K562 (cell line): ENCODE results near the gene ZNF500.

Experiments used
- C11orf30 ChIP-seq: fragments of 450-650 bp; IDR thresholded peaks from 2 replicates; pipeline ENCODE4 v1.6.1; 2016; ENCODE audit warnings: low read depth, mild to moderate bottlenecking
- FOSL1 ChIP-seq: fragments of 200-800 bp; sonication (Bioruptor generic); conservative IDR thresholded peaks from 2 replicates; pipeline ENCODE4 v1.6.1; 2016; ENCODE audit warnings: missing genetic modification characterization, missing compliant biosample characterization
- SMARCA5 ChIP-seq: fragments of 450-650 bp; IDR thresholded peaks from 2 replicates; pipeline ENCODE4 v1.6.1; 2016
- SRF ChIP-seq, 2 experiments: fragments of 250-450, 450-650 bp in 1 of 2; sonication (Bioruptor Pico) in 1 of 2; sonication (generic) in 1 of 2; formaldehyde crosslinking; IDR thresholded peaks; 2 replicates each; pipeline versions ENCODE4 v1.5.0 to v1.5.1; 2020 to 2022; ENCODE audit warnings: mild to moderate bottlenecking in 1 of 2, missing genetic modification reagents in 1 of 2
- TF ChIP-seq, protein P1 (sequence below): fragments of 250-450 bp; sonication (Bioruptor Pico); IDR thresholded peaks from 2 replicates; pipeline ENCODE4 v1.5.0; 2020; ENCODE audit warnings: mild to moderate bottlenecking, borderline replicate concordance
- TF ChIP-seq, protein P2 (sequence below), 3 experiments: IDR thresholded peaks in 2 of 3; conservative IDR thresholded peaks in 1 of 3; 2 replicates each; pipeline ENCODE4 v1.5.1; 2011 to 2012; ENCODE audit warnings: low read length in 3 of 3, mild to moderate bottlenecking in 3 of 3, control low read depth in 2 of 3, improper control_type of control experiment in 1 of 3, inconsistent platforms in 1 of 3, low read depth in 1 of 3, mixed read lengths in 1 of 3, moderate library complexity in 1 of 3; ENCODE audit not compliant: insufficient read depth in 2 of 3
- TF ChIP-seq, protein P3 (sequence below): sonication (generic); formaldehyde crosslinking; IDR thresholded peaks from 2 replicates; pipeline ENCODE4 v1.5.0; 2020; ENCODE audit warnings: missing genetic modification reagents
- TF ChIP-seq, protein P4 (sequence below): fragments of 450-650 bp; IDR thresholded peaks from 2 replicates; pipeline ENCODE4 v1.6.1; 2016; ENCODE audit warnings: borderline replicate concordance

DNA sequence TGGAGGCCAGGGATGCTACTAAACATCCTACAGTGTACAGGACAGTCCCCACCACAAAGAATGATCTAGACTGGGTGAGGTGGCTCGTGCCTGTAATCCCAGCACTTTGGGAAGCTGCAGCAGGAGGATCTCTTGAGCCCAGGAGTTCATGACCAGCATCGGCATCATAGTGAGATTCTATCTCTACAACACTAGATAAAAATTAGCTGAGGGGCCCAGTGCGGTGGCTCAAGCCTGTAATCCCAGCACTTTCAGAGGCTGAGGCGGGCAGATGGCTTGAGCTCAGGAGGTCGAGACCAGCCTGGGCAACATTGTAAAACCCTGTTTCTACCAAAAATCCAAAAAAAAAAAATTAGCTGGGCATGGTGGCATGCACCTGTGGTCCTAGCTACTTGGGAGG, 5.4 kb upstream of the ZNF500 start:
- TF ChIP-seq, protein P1, sequence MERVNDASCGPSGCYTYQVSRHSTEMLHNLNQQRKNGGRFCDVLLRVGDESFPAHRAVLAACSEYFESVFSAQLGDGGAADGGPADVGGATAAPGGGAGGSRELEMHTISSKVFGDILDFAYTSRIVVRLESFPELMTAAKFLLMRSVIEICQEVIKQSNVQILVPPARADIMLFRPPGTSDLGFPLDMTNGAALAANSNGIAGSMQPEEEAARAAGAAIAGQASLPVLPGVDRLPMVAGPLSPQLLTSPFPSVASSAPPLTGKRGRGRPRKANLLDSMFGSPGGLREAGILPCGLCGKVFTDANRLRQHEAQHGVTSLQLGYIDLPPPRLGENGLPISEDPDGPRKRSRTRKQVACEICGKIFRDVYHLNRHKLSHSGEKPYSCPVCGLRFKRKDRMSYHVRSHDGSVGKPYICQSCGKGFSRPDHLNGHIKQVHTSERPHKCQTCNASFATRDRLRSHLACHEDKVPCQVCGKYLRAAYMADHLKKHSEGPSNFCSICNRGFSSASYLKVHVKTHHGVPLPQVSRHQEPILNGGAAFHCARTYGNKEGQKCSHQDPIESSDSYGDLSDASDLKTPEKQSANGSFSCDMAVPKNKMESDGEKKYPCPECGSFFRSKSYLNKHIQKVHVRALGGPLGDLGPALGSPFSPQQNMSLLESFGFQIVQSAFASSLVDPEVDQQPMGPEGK (CRISPR knock-in tag): no peak
- TF ChIP-seq, protein P2, sequence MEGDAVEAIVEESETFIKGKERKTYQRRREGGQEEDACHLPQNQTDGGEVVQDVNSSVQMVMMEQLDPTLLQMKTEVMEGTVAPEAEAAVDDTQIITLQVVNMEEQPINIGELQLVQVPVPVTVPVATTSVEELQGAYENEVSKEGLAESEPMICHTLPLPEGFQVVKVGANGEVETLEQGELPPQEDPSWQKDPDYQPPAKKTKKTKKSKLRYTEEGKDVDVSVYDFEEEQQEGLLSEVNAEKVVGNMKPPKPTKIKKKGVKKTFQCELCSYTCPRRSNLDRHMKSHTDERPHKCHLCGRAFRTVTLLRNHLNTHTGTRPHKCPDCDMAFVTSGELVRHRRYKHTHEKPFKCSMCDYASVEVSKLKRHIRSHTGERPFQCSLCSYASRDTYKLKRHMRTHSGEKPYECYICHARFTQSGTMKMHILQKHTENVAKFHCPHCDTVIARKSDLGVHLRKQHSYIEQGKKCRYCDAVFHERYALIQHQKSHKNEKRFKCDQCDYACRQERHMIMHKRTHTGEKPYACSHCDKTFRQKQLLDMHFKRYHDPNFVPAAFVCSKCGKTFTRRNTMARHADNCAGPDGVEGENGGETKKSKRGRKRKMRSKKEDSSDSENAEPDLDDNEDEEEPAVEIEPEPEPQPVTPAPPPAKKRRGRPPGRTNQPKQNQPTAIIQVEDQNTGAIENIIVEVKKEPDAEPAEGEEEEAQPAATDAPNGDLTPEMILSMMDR (IDR thresholded peaks at IDR 0.05 in 2 of 3, conservative IDR thresholded peaks at IDR 0.05 in 1 of 3; ENCODE audit: insufficient read depth in 2 of 3, low read depth in 1 of 3, low read length in 3 of 3): no peak
- TF ChIP-seq C11orf30: no peak
- TF ChIP-seq, protein P3, sequence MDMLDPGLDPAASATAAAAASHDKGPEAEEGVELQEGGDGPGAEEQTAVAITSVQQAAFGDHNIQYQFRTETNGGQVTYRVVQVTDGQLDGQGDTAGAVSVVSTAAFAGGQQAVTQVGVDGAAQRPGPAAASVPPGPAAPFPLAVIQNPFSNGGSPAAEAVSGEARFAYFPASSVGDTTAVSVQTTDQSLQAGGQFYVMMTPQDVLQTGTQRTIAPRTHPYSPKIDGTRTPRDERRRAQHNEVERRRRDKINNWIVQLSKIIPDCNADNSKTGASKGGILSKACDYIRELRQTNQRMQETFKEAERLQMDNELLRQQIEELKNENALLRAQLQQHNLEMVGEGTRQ: no peak
- TF ChIP-seq, protein P4, sequence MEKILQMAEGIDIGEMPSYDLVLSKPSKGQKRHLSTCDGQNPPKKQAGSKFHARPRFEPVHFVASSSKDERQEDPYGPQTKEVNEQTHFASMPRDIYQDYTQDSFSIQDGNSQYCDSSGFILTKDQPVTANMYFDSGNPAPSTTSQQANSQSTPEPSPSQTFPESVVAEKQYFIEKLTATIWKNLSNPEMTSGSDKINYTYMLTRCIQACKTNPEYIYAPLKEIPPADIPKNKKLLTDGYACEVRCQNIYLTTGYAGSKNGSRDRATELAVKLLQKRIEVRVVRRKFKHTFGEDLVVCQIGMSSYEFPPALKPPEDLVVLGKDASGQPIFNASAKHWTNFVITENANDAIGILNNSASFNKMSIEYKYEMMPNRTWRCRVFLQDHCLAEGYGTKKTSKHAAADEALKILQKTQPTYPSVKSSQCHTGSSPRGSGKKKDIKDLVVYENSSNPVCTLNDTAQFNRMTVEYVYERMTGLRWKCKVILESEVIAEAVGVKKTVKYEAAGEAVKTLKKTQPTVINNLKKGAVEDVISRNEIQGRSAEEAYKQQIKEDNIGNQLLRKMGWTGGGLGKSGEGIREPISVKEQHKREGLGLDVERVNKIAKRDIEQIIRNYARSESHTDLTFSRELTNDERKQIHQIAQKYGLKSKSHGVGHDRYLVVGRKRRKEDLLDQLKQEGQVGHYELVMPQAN: no peak
- no peak for TF ChIP-seq FOSL1
- no peak for TF ChIP-seq SMARCA5
- TF ChIP-seq SRF (CRISPR knock-in tag; IDR thresholded peaks at IDR 0.05): no peak
